OCI-LY1 (cell line): ENCODE results near the gene TREH.

Source experiments
- H2AFZ ChIP-seq: fragments of 200-600 bp; sonication (generic), shearing (Covaris generic); 2 replicates; pipeline ENCODE4 v1.6.0; 2014; ENCODE audit warnings: antibody characterized with exemption, mild to moderate bottlenecking, low read length
- H3F3A ChIP-seq: fragments of 200-600 bp; sonication (generic), shearing (Covaris generic); 2 replicates; pipeline ENCODE4 v1.6.0; 2014; ENCODE audit warnings: mild to moderate bottlenecking, antibody characterized with exemption, low read length, moderate library complexity; ENCODE audit not compliant: insufficient read depth
- H3K27ac ChIP-seq: fragments of 200-600 bp; sonication (generic); 2 replicates; pipeline ENCODE4 v1.5.1; 2014; ENCODE audit warnings: low read length, mixed run types, mild to moderate bottlenecking, low read depth; ENCODE audit not compliant: poor library complexity, severe bottlenecking
- H3K27me3 ChIP-seq: fragments of 200-600 bp; sonication (generic); 2 replicates; pipeline ENCODE4 v1.6.0; 2014; ENCODE audit warnings: antibody characterized with exemption, mild to moderate bottlenecking, low read length, moderate library complexity; ENCODE audit not compliant: insufficient read depth
- H3K36me3 ChIP-seq: fragments of 200-600 bp; sonication (generic); 2 replicates; pipeline ENCODE4 v1.6.1; 2014; ENCODE audit warnings: mild to moderate bottlenecking, antibody characterized with exemption, low read length, moderate library complexity, mixed read lengths; ENCODE audit not compliant: insufficient read depth
- H3K4me1 ChIP-seq: fragments of 200-600 bp; sonication (generic); 2 replicates; pipeline ENCODE4 v1.5.1; 2014; ENCODE audit warnings: mild to moderate bottlenecking, low read length, moderate library complexity; ENCODE audit not compliant: insufficient read depth, severe bottlenecking
- H3K4me2 ChIP-seq: fragments of 200-600 bp; sonication (generic), shearing (Covaris generic); 2 replicates; pipeline ENCODE4 v1.6.1; 2014; ENCODE audit warnings: low read length
- H3K4me3 ChIP-seq: fragments of 200-600 bp; sonication (generic); 2 replicates; pipeline ENCODE4 v1.5.1; 2014; ENCODE audit warnings: low read length, low read depth, mild to moderate bottlenecking, mixed read lengths; ENCODE audit not compliant: poor library complexity, severe bottlenecking
- H3K79me2 ChIP-seq: fragments of 200-600 bp; shearing (Covaris generic); 2 replicates; pipeline ENCODE4 v1.6.1; 2016; ENCODE audit warnings: mixed run types, low read length, mixed read lengths; ENCODE audit not compliant: insufficient read depth
- H3K9ac ChIP-seq: fragments of 200-600 bp; sonication (generic), shearing (Covaris generic); 2 replicates; pipeline ENCODE4 v1.6.1; 2014; ENCODE audit warnings: mild to moderate bottlenecking, low read length, mixed read lengths
- H3K9me2 ChIP-seq: fragments of 200-600 bp; sonication (generic), shearing (Covaris generic); 2 replicates; pipeline ENCODE4 v1.6.1; 2014; ENCODE audit warnings: low read depth, mild to moderate bottlenecking, low read length, mixed read lengths
- H3K9me3 ChIP-seq: fragments of 200-600 bp; shearing (Covaris generic); 2 replicates; pipeline ENCODE4 v1.6.1; 2014; ENCODE audit warnings: low read length, mixed read lengths
- H4K20me1 ChIP-seq: fragments of 200-600 bp; sonication (generic), shearing (Covaris generic); 2 replicates; pipeline ENCODE4 v1.6.0; 2016; ENCODE audit warnings: mild to moderate bottlenecking, low read length; ENCODE audit not compliant: insufficient read depth
- EZH2 ChIP-seq: fragments of 200-600 bp; sonication (generic), shearing (Covaris generic); IDR thresholded peaks from 2 replicates; pipeline ENCODE4 v1.8.0; 2017; ENCODE audit warnings: borderline replicate concordance, mixed run types, mild to moderate bottlenecking, antibody characterized with exemption, low read length, moderate library complexity, mixed read lengths
- TF ChIP-seq, protein P1 (sequence below): fragments of 200-600 bp; sonication (generic), shearing (Covaris generic); IDR thresholded peaks from 2 replicates; pipeline ENCODE4 v1.5.1; 2017; ENCODE audit warnings: mild to moderate bottlenecking, antibody characterized with exemption, low read length, moderate library complexity, mixed read lengths

Gene TREH

DNA sequence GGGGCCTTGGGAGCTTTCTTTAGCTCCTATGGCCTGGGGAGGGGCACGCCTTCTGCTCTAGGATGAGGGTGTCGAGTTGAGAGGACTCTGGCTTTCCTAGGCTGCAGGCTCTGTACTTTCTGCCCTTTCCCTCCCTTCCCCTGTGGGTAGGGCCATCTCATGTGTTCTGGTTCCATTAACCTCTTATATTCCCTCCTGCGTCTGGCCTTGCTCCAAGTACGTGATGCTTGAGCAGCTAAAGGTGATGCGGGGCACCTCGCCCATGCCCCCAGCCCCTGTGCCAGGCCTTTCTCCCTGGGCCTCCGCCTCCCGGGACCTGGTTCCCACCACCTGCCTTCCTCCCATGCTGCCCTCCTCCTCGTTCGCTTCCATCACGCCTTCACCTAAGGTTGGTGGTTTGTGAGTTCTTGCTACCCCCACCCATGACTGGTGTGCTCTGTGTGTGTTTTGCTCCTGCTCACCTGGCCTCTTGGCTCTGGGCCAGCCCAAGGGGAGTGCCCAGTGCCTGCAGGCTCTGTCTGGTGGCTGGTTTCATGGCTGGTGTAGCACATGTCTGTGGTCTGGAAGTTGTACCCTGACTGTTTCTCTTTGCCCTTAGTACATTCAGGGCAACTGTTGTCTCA is 37.9 kb downstream of the TREH start:
- Histone ChIP-seq H3K9me3 (no peaks in the 10 kb centered on the region), H3F3A (no peaks in the 10 kb centered on the region), H3K9ac (no peak overlapping the region), H3K36me3 (no peaks in the 10 kb centered on the region), H3K27ac (no peak overlapping the region), H3K4me3 (no peak overlapping the region), H3K4me1 (peaks cover 13% of the 10 kb centered on the region), H3K4me2 (no peak overlapping the region), H2AFZ (no peak overlapping the region), H3K79me2 (no peaks in the 10 kb centered on the region), H3K9me2 (no peaks in the 10 kb centered on the region), H4K20me1 (no peaks in the 10 kb centered on the region), H3K27me3 (no peaks in the 10 kb centered on the region)
- no peak for TF ChIP-seq EZH2
- TF ChIP-seq, protein P1, sequence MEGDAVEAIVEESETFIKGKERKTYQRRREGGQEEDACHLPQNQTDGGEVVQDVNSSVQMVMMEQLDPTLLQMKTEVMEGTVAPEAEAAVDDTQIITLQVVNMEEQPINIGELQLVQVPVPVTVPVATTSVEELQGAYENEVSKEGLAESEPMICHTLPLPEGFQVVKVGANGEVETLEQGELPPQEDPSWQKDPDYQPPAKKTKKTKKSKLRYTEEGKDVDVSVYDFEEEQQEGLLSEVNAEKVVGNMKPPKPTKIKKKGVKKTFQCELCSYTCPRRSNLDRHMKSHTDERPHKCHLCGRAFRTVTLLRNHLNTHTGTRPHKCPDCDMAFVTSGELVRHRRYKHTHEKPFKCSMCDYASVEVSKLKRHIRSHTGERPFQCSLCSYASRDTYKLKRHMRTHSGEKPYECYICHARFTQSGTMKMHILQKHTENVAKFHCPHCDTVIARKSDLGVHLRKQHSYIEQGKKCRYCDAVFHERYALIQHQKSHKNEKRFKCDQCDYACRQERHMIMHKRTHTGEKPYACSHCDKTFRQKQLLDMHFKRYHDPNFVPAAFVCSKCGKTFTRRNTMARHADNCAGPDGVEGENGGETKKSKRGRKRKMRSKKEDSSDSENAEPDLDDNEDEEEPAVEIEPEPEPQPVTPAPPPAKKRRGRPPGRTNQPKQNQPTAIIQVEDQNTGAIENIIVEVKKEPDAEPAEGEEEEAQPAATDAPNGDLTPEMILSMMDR = no peak

DNA sequence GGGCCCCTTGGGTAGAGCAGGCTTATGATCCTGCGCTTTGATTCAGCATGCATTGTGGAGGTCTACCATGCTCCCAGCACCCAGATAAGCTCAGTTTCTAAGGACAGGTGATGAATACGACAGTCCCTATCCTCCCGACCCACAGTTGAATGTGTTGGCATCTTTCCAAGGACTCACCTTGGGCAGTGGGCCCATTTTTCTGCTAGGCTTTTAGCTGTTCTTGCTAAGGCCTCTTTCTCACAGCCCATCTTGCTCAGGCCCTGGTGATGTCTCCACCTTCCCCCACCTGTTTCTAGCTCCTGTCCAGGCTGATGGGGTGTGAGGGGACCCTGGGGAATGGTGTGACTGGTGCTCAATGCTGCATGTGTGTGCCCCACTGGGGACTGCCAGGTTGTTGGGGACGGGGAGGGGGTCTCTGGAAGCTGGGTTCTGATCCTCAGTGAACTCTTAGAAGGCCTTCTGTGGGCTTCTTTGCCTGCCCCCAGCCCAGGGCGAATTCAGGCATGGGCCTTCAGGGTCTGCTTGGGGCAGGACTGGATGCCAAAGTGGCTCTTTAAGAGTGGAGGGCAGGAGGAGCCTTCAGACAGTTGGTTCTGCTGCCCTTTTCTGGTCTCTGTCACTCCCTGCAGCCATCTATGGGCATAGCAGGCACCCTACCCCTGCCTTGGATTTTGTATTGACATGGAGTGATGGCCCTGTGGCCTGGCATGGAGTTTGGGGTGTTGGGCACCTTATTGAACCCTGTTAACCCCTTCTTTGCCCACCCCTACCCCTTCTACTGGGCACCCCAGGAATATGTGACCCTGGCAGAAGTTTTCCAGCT is 38.9 kb downstream of the TREH start:
- H3K4me1 ChIP-seq = peaks cover 13% of the 10 kb centered on the region
- H3K9me3 ChIP-seq = no peaks in the 10 kb centered on the region
- no peak overlapping the region for H3K4me2 ChIP-seq
- no peaks in the 10 kb centered on the region for H3K9me2 ChIP-seq
- no peak overlapping the region for H3K9ac ChIP-seq
- TF ChIP-seq, protein P1 = no peak
- TF ChIP-seq EZH2 = no peak
- no peak overlapping the region for H3K4me3 ChIP-seq
- H3F3A ChIP-seq = no peaks in the 10 kb centered on the region
- H2AFZ ChIP-seq = no peak overlapping the region
- no peaks in the 10 kb centered on the region for H4K20me1 ChIP-seq
- no peaks in the 10 kb centered on the region for H3K79me2 ChIP-seq
- H3K27ac ChIP-seq = no peak overlapping the region
- H3K36me3 ChIP-seq = no peaks in the 10 kb centered on the region
- no peaks in the 10 kb centered on the region for H3K27me3 ChIP-seq

DNA sequence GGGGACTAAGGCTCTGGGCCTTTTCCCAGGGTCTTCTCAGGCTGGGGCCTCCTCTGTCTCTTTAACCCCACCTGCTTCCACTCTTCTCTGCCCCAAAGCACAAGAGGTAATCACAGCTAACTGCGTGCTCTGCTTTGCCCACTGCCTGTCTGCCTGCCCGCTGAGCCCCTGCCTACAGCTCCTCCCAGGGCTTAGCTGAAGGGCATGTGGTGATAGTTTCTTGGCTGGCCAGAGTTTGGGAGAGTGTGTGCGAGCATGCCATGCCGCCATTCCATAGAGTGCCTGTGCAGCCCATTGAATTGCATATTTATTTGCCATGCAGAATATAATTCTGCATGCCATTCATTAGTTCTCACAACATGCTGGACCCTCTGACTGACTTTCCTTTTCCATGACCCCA is 39.6 kb downstream of the TREH start:
- Histone ChIP-seq H3K4me2 (no peak overlapping the region), H2AFZ (no peak overlapping the region), H3K9me2 (no peaks in the 10 kb centered on the region), H3K27ac (no peak overlapping the region), H4K20me1 (no peaks in the 10 kb centered on the region), H3K4me3 (no peak overlapping the region), H3K4me1 (peaks cover 13% of the 10 kb centered on the region), H3K36me3 (no peaks in the 10 kb centered on the region), H3K9ac (no peak overlapping the region), H3K27me3 (no peaks in the 10 kb centered on the region), H3K9me3 (no peaks in the 10 kb centered on the region), H3K79me2 (no peaks in the 10 kb centered on the region), H3F3A (no peaks in the 10 kb centered on the region)
- no peak for TF ChIP-seq EZH2
- TF ChIP-seq, protein P1 = no peak
